MCF 10A (cell line): ENCODE data around the gene ASRGL1. TPM values are rescaled to one million over a fixed set of nuclear protein-coding genes. Genes with fewer than 3 reads are reported as not detected.
"Not testable (repeated sequence)": the region's sequence is repeated elsewhere in the genome, so short reads cannot be mapped to it uniquely, and the experiment has no call there.

Source experiments
- BruUV-seq: library from RNA; stranded (reverse); fragments of 400-500 nt; replicated peaks from 2 replicates; lab custom pipeline; 2021; lab: Mats Ljungman, UMichigan
- CTCF ChIA-PET: fragments of 300-600 bp; sonication (Branson Sonifier 250); formaldehyde crosslinking; extraction: SDS; loops from one replicate; lab custom pipeline; 2021; ENCODE audit warnings: antibody characterized with exemption, inconsistent platforms; lab: Yijun Ruan, JAX
- POLR2A ChIA-PET: fragments of 300-600, 350-650 bp; sonication (Branson Sonifier 250); formaldehyde crosslinking; extraction: SDS; loops from one replicate; lab custom pipeline; 2020; ENCODE audit warnings: antibody characterized with exemption, inconsistent platforms; lab: Yijun Ruan, JAX
- DNase-seq: peaks from one replicate; pipeline ENCODE4 v3.0.0-alpha.2; 2018; ENCODE audit not compliant: unreplicated experiment
- H3K27ac Mint-ChIP-seq: one replicate; pipeline ENCODE4 v1.8.0; 2022; ENCODE audit warnings: mild to moderate bottlenecking, low read depth, mixed read lengths; ENCODE audit not compliant: unreplicated experiment
- H3K27me3 Mint-ChIP-seq: one replicate; pipeline ENCODE4 v1.8.0; 2022; ENCODE audit warnings: mixed read lengths; ENCODE audit not compliant: insufficient read depth, unreplicated experiment
- H3K36me3 Mint-ChIP-seq: one replicate; pipeline ENCODE4 v1.8.0; 2022; ENCODE audit warnings: mild to moderate bottlenecking, moderate library complexity, mixed read lengths; ENCODE audit not compliant: insufficient read depth, unreplicated experiment
- H3K4me1 Mint-ChIP-seq: one replicate; pipeline ENCODE4 v1.8.0; 2022; ENCODE audit warnings: mixed read lengths; ENCODE audit not compliant: insufficient read depth, unreplicated experiment
- H3K4me3 Mint-ChIP-seq: one replicate; pipeline ENCODE4 v1.8.0; 2022; ENCODE audit warnings: mild to moderate bottlenecking, moderate library complexity, mixed read lengths; ENCODE audit not compliant: unreplicated experiment
- H3K9me3 Mint-ChIP-seq: one replicate; pipeline ENCODE4 v1.8.0; 2022; ENCODE audit warnings: mixed read lengths; ENCODE audit not compliant: unreplicated experiment
- intact Hi-C: fragments of 100-400 bp; cut with micrococcal nuclease; formaldehyde crosslinking; loops from 2 replicates; pipeline ENCODE4 v1.14.1; 2022
- total RNA-seq: library from RNA; stranded (reverse); gene quantifications from 2 replicates; pipeline ENCODE4 v1.2.3, GENCODE V29; 2022
- TF ChIP-seq, protein P1 (sequence below): fragments of 200-600 bp; IDR thresholded peaks from one replicate; pipeline ENCODE4 v1.8.0; 2022; ENCODE audit warnings: antibody characterized with exemption, mild to moderate bottlenecking; ENCODE audit not compliant: unreplicated experiment

Gene ASRGL1
- total RNA-seq, 1 experiment from 2014 or later: 0.65 TPM

DNA sequence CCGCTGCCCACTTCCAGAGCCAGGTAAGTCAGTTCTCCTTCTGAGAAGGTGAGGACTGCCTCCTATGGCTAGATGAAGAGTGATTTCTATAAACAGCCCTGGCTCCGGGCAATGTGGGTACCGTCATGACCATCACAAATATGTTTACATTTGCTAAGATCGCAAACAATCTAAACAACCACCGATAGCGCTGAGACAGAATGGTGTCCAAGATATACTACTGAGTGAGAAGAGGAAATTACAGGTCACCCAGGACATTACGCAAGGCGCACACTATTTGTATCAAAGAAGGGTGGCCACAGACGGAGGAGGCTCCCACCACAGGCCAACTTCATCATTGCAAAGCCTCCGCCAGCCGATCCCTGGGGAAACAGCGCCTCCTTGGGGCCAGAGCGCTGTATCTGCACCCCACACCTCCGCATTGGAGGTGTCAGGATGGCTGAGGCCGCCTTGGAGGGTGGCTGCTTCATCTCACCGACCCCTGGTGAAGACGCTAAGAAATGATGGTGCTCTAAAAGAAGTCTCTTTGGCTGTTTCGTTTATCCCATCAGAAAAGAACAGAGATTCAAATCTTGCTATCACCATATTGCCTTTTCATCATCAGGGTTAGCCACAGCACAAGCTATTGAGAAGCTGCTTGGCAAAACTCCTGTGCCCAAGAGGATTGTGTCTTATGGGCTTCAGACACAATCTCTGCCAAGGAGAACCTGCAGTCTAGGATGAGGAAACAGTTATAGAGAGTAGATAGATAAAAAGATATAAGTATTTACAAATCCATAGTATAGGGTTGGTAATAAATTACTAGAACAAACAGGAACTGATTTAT, 12.3 kb upstream of the ASRGL1 start:
- POLR2A ChIA-PET: interaction anchor here (0.6 kb wide), 1 partner anchor 1226 kb away, joined by 4 read pairs; no protein-coding TSS in a partner anchor
- no peaks in the 10 kb centered on the region for H3K36me3 Mint-ChIP-seq
- H3K27me3 Mint-ChIP-seq: peaks cover 32% of the 10 kb centered on the region
- CTCF ChIA-PET: no interaction called here
- H3K27ac Mint-ChIP-seq: no peak overlapping the region
- TF ChIP-seq, protein P1, sequence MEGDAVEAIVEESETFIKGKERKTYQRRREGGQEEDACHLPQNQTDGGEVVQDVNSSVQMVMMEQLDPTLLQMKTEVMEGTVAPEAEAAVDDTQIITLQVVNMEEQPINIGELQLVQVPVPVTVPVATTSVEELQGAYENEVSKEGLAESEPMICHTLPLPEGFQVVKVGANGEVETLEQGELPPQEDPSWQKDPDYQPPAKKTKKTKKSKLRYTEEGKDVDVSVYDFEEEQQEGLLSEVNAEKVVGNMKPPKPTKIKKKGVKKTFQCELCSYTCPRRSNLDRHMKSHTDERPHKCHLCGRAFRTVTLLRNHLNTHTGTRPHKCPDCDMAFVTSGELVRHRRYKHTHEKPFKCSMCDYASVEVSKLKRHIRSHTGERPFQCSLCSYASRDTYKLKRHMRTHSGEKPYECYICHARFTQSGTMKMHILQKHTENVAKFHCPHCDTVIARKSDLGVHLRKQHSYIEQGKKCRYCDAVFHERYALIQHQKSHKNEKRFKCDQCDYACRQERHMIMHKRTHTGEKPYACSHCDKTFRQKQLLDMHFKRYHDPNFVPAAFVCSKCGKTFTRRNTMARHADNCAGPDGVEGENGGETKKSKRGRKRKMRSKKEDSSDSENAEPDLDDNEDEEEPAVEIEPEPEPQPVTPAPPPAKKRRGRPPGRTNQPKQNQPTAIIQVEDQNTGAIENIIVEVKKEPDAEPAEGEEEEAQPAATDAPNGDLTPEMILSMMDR: no peak
- DNase-seq: peak; percentile 24
- H3K4me1 Mint-ChIP-seq: no peaks in the 10 kb centered on the region
- H3K9me3 Mint-ChIP-seq: no peaks in the 10 kb centered on the region
- intact Hi-C loops: no loop called here
- BruUV-seq: no TSS peak
- H3K4me3 Mint-ChIP-seq: no peak overlapping the region

DNA sequence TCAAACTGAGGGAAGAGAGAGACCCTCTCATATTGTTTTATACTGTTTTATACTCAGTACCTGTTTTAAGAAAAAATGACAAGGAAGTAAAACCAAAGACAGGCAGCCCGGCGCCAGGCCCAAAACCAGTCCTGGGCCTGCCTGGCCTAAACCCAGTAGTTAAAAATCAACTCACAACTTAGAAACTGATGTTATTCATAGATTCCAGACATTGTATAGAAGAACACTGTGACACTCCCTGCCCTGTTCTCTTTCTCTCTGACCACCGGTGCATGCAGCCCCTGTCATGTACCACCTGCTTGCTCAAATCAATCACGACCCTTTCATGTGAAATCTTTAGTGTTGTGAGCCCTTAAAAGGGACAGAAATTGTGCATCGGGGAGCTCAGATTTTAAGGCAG, 11.5 kb upstream of the ASRGL1 start:
- H3K4me1 Mint-ChIP-seq, BruUV-seq, H3K27ac Mint-ChIP-seq, POLR2A ChIA-PET, H3K36me3 Mint-ChIP-seq, CTCF ChIA-PET, H3K4me3 Mint-ChIP-seq, DNase-seq, intact Hi-C loops, H3K9me3 Mint-ChIP-seq: not testable (repeated sequence)
- H3K27me3 Mint-ChIP-seq: peaks cover 32% of the 10 kb centered on the region

DNA sequence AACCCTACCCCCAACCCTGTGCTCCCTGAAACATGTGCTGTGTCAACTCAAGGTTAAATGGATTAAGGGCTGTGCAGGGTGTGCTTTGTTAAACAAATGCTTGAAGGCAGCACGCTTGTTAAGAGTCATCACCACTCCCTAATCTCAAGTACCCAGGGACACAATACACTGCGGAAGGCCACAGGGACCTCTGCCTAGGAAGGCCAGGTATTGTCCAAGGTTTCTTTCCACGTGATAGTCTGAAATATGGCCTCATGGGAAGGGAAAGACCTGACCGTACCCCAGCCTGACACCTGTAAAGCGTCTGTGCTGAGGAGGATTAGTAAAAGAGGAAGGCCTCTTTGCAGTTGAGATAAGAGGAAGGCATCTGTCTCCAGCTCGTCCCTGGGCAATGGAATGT, 10.5 kb upstream of the ASRGL1 start:
- CTCF ChIA-PET: not testable (repeated sequence)
- H3K27me3 Mint-ChIP-seq: peaks cover 37% of the 10 kb centered on the region

DNA sequence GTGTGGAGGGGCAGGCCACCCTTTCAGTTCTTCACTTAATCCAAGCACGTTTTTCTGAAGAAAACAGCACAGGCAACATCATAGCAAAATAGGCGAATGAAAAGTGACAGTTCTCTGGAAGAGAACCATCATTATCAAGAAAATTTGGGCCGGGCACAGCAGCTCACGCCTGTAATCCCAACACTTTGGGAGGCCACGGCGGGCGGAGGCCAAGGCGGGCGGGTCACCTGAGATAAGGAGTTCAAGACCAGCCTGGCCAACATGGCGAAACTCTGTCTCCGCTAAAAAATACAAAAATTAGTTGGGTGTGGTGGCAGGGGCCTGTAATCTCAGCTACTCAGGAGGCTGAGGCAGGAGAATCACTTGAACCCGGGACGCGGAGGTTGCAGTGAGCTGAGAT, 9.7 kb upstream of the ASRGL1 start:
- H3K4me3 Mint-ChIP-seq, BruUV-seq, H3K4me1 Mint-ChIP-seq, DNase-seq, POLR2A ChIA-PET, H3K27ac Mint-ChIP-seq, intact Hi-C loops, H3K36me3 Mint-ChIP-seq, H3K9me3 Mint-ChIP-seq: not testable (repeated sequence)
- H3K27me3 Mint-ChIP-seq: peaks cover 45% of the 10 kb centered on the region
- CTCF ChIA-PET: interaction anchor here (1.2 kb wide), 1 partner anchor 13 kb away, joined by 6 read pairs; no protein-coding TSS in a partner anchor

More for the DNA sequence above, 10.5 kb upstream of the ASRGL1 start:
- intact Hi-C loops, H3K27ac Mint-ChIP-seq, H3K4me3 Mint-ChIP-seq, H3K9me3 Mint-ChIP-seq, H3K4me1 Mint-ChIP-seq, BruUV-seq, H3K36me3 Mint-ChIP-seq, POLR2A ChIA-PET, DNase-seq: not testable (repeated sequence)

DNA sequence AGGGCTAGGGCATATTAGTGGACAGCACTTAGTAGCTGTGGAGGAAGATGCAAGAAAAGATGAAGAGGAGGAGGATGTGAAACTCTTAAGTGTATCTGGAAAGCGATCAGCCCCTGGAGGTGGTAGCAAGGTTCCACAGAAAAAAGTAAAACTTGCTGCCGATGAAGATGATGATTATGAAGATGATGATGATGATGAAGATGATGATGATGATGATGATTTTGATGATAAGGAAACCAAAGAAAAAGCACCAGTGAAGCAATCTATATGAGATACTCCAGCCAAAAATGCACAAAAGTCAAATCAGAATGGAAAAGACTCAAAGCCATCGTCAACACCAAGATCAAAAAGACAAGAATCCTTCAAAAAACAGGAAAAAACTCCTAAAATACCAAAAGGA, 6.0 kb upstream of the ASRGL1 start:
- CTCF ChIA-PET, H3K36me3 Mint-ChIP-seq, intact Hi-C loops, H3K4me3 Mint-ChIP-seq, POLR2A ChIA-PET, H3K9me3 Mint-ChIP-seq, BruUV-seq, H3K27ac Mint-ChIP-seq, DNase-seq, H3K4me1 Mint-ChIP-seq: not testable (repeated sequence)
- peaks cover 82% of the 10 kb centered on the region for H3K27me3 Mint-ChIP-seq

DNA sequence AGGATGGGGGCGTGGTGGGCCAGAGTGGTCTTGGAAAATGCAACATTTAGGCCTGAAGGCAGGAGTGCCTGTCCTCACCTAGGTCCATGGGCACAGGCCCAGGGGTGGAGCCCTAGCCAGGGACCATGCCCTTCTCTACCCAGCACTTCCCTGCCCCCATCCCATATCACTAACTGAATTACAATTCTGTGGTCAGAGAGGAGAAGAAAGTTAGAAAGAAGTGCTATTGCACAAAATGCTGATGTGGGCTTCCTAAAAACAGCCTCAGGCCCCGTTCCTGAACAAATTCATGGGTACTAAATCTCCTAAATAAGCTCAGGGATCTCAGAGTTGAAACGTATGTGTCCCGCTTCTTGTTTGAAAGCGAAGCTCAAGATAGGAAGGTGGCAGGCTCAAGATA, 3.5 kb upstream of the ASRGL1 start:
- BruUV-seq: no TSS peak
- ChIA-PET CTCF (interaction anchor here (0.6 kb wide), 1 partner anchor 117 kb away, joined by 3 read pairs; no protein-coding TSS in a partner anchor), POLR2A (no interaction called here)
- Mint-ChIP-seq H3K36me3 (peaks cover 8% of the 10 kb centered on the region), H3K27ac (no peak overlapping the region), H3K27me3 (peaks cover 100% of the 10 kb centered on the region), H3K4me3 (no peak overlapping the region), H3K9me3 (no peaks in the 10 kb centered on the region), H3K4me1 (no peaks in the 10 kb centered on the region)
- no peak for DNase-seq
- intact Hi-C loops: no loop called here
- TF ChIP-seq, protein P1: no peak

DNA sequence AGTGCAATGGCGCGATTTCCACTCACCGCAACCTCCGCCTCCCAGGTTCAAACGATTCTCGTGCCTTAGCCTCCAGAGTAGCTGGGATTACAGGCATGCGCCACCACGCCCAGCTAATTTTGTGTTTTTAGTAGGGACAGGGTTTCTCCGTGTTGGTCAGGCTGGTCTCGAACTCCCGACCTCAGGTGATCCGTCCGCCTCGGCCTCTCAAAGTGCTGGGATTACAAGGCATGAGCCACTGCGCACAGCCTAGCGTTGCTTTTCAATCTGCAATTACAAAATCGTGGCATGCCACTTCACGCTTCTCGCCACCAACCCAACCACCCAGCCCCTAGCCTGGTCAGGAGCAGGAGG, 322 bp upstream of the ASRGL1 start:
- intact Hi-C loops, H3K9me3 Mint-ChIP-seq, H3K4me1 Mint-ChIP-seq, DNase-seq, H3K27ac Mint-ChIP-seq, POLR2A ChIA-PET, BruUV-seq, H3K36me3 Mint-ChIP-seq: not testable (repeated sequence)
- peak overlapping the region; percentile 78 for H3K4me3 Mint-ChIP-seq
- H3K27me3 Mint-ChIP-seq: peaks cover 69% of the 10 kb centered on the region
- CTCF ChIA-PET: interaction anchor here (0.6 kb wide), 2 partner anchors 20 to 344 kb away, joined by 3 read pairs; no protein-coding TSS in a partner anchor
